HG02885 (cell line): ENCODE results near the gene SNN.

ENCODE experiments used
- ATAC-seq: cut with Tn5 transposase; IDR thresholded peaks from one replicate; pipeline ENCODE4 v1.9.1; 2021; ENCODE audit warnings: mild to moderate bottlenecking; ENCODE audit not compliant: unreplicated experiment, poor library complexity

SNN gene

GRCh38 chr16:11677959-11678881, 10.0 kb downstream of the SNN start:
- no peak for ATAC-seq

GRCh38 chr16:11679250-11679649, 11.0 kb downstream of the SNN start:
- no peak for ATAC-seq

- no peak for ATAC-seq
Measured at GRCh38 chr16:11679941-11680911, 12.0 kb downstream of the SNN start.

- ATAC-seq: peak; percentile 33
Measured at GRCh38 chr16:11681556-11681955, 13.3 kb downstream of the SNN start.

- peak; percentile 54 for ATAC-seq
Measured at GRCh38 chr16:11681976-11682654, 13.9 kb downstream of the SNN start.

GRCh38 chr16:11682655-11683096, 14.4 kb downstream of the SNN start:
- ATAC-seq: peak; percentile 20

GRCh38 chr16:11683145-11683544, 14.9 kb downstream of the SNN start:
- no peak for ATAC-seq

- ATAC-seq: no peak
Measured at GRCh38 chr16:11684231-11685025, 16.2 kb downstream of the SNN start.

- no peak for ATAC-seq
Measured at GRCh38 chr16:11685844-11686618, 17.8 kb downstream of the SNN start.

GRCh38 chr16:11686713-11687380, 18.6 kb downstream of the SNN start:
- no peak for ATAC-seq

GRCh38 chr16:11687601-11688519, 19.6 kb downstream of the SNN start:
- ATAC-seq: no peak

- ATAC-seq: no peak
Measured at GRCh38 chr16:11688520-11688886, 20.2 kb downstream of the SNN start.

- peak; percentile 84 for ATAC-seq
Measured at GRCh38 chr16:11689031-11689840, 21.0 kb downstream of the SNN start.

GRCh38 chr16:11691235-11691634, 23.0 kb downstream of the SNN start:
- ATAC-seq: no peak

- no peak for ATAC-seq
Measured at GRCh38 chr16:11691771-11692170, 23.5 kb downstream of the SNN start.

- ATAC-seq: no peak
Measured at GRCh38 chr16:11692171-11692570, 23.9 kb downstream of the SNN start.
